Ovary (tissue), 3 donors: ENCODE data around the gene CEBPE.

Source experiments
- CTCF ChIP-seq, 3 donors: fragments of 450-650 bp in 2 of 3; fragments of 200-600 bp in 1 of 3; IDR thresholded peaks; one replicate each; pipeline versions ENCODE4 v1.5.1 to v1.8.0; 2016 to 2022; ENCODE audit warnings: antibody characterized with exemption in 3 of 3, mild to moderate bottlenecking in 1 of 3
- EP300 ChIP-seq: sonication (generic); formaldehyde crosslinking; IDR thresholded peaks from one replicate; pipeline ENCODE4 v1.6.1; 2017; ENCODE audit warnings: antibody characterized with exemption
- POLR2A ChIP-seq: fragments of 450-650 bp; IDR thresholded peaks from one replicate; pipeline ENCODE4 v1.6.1; 2017; ENCODE audit warnings: antibody characterized with exemption, mild to moderate bottlenecking, moderate library complexity
- donor health status: DM: no; HTN: no; CAD: no.

GRCh38 chr14:23114120-23114458 lies 5.0 kb downstream of the CEBPE start:
- no peak for TF ChIP-seq CTCF (IDR thresholded peaks at IDR 0.05)
- no peak for TF ChIP-seq EP300
- no peak for TF ChIP-seq POLR2A
